Neuronal stem cell (in vitro differentiated cells): ENCODE measurements around the gene CD276.

Experiments
- DNase-seq: peaks from one replicate; pipeline ENCODE4 v3.0.0-alpha.2; 2013; ENCODE audit warnings: low spot score
- H2AFZ ChIP-seq: one replicate; pipeline ENCODE4 v1.6.1; 2013; ENCODE audit warnings: mild to moderate bottlenecking, low read length, inconsistent platforms
- H2AK5ac ChIP-seq: 2 replicates; pipeline ENCODE4 v1.6.1; 2013; ENCODE audit warnings: low read depth, mild to moderate bottlenecking, inconsistent platforms, low read length, moderate library complexity, mixed read lengths
- H2BK120ac ChIP-seq: 2 replicates; pipeline ENCODE4 v1.6.1; 2013; ENCODE audit warnings: low read depth, mild to moderate bottlenecking, inconsistent platforms, low read length, moderate library complexity, mixed read lengths
- H2BK12ac ChIP-seq: one replicate; pipeline ENCODE4 v1.6.1; 2013; ENCODE audit warnings: low read length, inconsistent platforms
- H2BK15ac ChIP-seq: 2 replicates; pipeline ENCODE4 v1.6.1; 2013; ENCODE audit warnings: mild to moderate bottlenecking, low read length, inconsistent platforms, mixed read lengths
- H2BK5ac ChIP-seq: one replicate; pipeline ENCODE4 v1.6.1; 2013; ENCODE audit warnings: inconsistent platforms, mild to moderate bottlenecking, low read length, moderate library complexity
- H3K14ac ChIP-seq: one replicate; pipeline ENCODE4 v1.6.1; 2013; ENCODE audit warnings: low read length, inconsistent platforms
- H3K18ac ChIP-seq: 2 replicates; pipeline ENCODE4 v1.6.1; 2013; ENCODE audit warnings: low read length, inconsistent platforms
- H3K23ac ChIP-seq: 2 replicates; pipeline ENCODE4 v1.6.1; 2013; ENCODE audit warnings: low read depth, mild to moderate bottlenecking, mixed read lengths, low read length, inconsistent platforms; ENCODE audit not compliant: poor library complexity
- H3K27ac ChIP-seq: replicated peaks from 3 replicates; pipeline ENCODE4 v1.5.1; 2013; ENCODE audit warnings: low read length, inconsistent platforms
- H3K27me3 ChIP-seq, 3 experiments: 2 replicates each; pipeline ENCODE4 v1.6.1; 2013; ENCODE audit warnings: low read length in 3 of 3, mild to moderate bottlenecking in 2 of 3, inconsistent platforms in 1 of 3, low read depth in 1 of 3, mixed read lengths in 1 of 3, moderate library complexity in 1 of 3; ENCODE audit not compliant: control insufficient read depth in 3 of 3, insufficient read depth in 3 of 3
- H3K36me3 ChIP-seq, 2 donors: replicated peaks in 1 of 2; 2 replicates each; pipeline ENCODE4 v1.6.1; 2013; ENCODE audit warnings: low read length in 2 of 2; ENCODE audit not compliant: control insufficient read depth in 2 of 2, insufficient read depth in 2 of 2
- H3K4ac ChIP-seq: 2 replicates; pipeline ENCODE4 v1.6.1; 2013; ENCODE audit warnings: inconsistent platforms, mild to moderate bottlenecking, low read length, moderate library complexity
- H3K4me1 ChIP-seq, 2 donors: 1 replicate in 1 of 2; 2 replicates in 1 of 2; pipeline ENCODE4 v1.6.1; 2013; ENCODE audit warnings: low read length in 2 of 2, low read depth in 1 of 2; ENCODE audit not compliant: control insufficient read depth in 2 of 2, insufficient read depth in 1 of 2
- H3K4me2 ChIP-seq: one replicate; pipeline ENCODE4 v1.6.1; 2013; ENCODE audit warnings: mild to moderate bottlenecking, low read length, inconsistent platforms; ENCODE audit not compliant: insufficient read depth, poor library complexity, severe bottlenecking
- H3K4me3 ChIP-seq, 2 donors: 2 replicates each; pipeline ENCODE4 v1.5.1; 2013; ENCODE audit warnings: low read length in 2 of 2, mild to moderate bottlenecking in 2 of 2, inconsistent platforms in 1 of 2, moderate library complexity in 1 of 2
- H3K79me1 ChIP-seq: one replicate; pipeline ENCODE4 v1.6.1; 2013; ENCODE audit warnings: low read depth, mild to moderate bottlenecking, inconsistent platforms, low read length, moderate library complexity
- H3K9ac ChIP-seq: one replicate; pipeline ENCODE4 v1.6.1; 2013; ENCODE audit warnings: mild to moderate bottlenecking, low read depth, low read length, inconsistent platforms; ENCODE audit not compliant: poor library complexity
- H3K9me3 ChIP-seq, 2 donors: replicated peaks in 1 of 2; 2 replicates each; pipeline versions ENCODE3 to v1.6.1; 2013; ENCODE audit warnings: low read length in 2 of 2, mild to moderate bottlenecking in 2 of 2, inconsistent platforms in 1 of 2, low read depth in 1 of 2, mixed read lengths in 1 of 2, moderate library complexity in 1 of 2; ENCODE audit not compliant: control insufficient read depth in 2 of 2, insufficient read depth in 1 of 2
- H4K8ac ChIP-seq: one replicate; pipeline ENCODE4 v1.6.1; 2013; ENCODE audit warnings: low read depth, mild to moderate bottlenecking, inconsistent platforms, low read length, moderate library complexity
- H4K91ac ChIP-seq: one replicate; pipeline ENCODE4 v1.6.1; 2013; ENCODE audit warnings: low read length, low read depth, mild to moderate bottlenecking, inconsistent platforms; ENCODE audit not compliant: poor library complexity
- WGBS, 2 donors: extraction: QIAGEN DNeasy Blood & Tissue Kit; methylation state at CpG; one replicate each; pipeline ENCODE4 v1.1.7; 2013; ENCODE audit warnings: missing lambda C conversion rate in 2 of 2, mixed read lengths in 1 of 2; ENCODE audit not compliant: insufficient read length in 2 of 2, insufficient replicate concordance in 1 of 2; ENCODE audit errors: extremely low coverage in 2 of 2; 5-methylcytosine and 5-hydroxymethylcytosine counted together

CD276 gene

GRCh38 chr15:73687351-73687750 lies 3.2 kb downstream of the CD276 start:
- WGBS, 2 donors: no CpG with 5 or more reads among the region's 2 CpGs
- H4K8ac ChIP-seq: no peak overlapping the region
- no peak overlapping the region for H2BK15ac ChIP-seq
- no peak overlapping the region for H3K4me3 ChIP-seq
- H3K14ac ChIP-seq: no peak overlapping the region
- no peak overlapping the region for H2BK120ac ChIP-seq
- H3K23ac ChIP-seq: no peak overlapping the region
- H3K9ac ChIP-seq: no peak overlapping the region
- H3K79me1 ChIP-seq: peaks cover 16% of the 10 kb centered on the region
- H3K4ac ChIP-seq: no peak overlapping the region
- H2BK12ac ChIP-seq: no peak overlapping the region
- H2AFZ ChIP-seq: no peak overlapping the region
- no peak overlapping the region for H2AK5ac ChIP-seq
- H3K27ac ChIP-seq: no peak overlapping the region
- H3K36me3 ChIP-seq: peaks cover 5 to 28% of the 10 kb centered on the region in 2 donors
- H3K27me3 ChIP-seq: no peaks in the 10 kb centered on the region
- H2BK5ac ChIP-seq: no peak overlapping the region
- H4K91ac ChIP-seq: no peak overlapping the region
- H3K18ac ChIP-seq: no peak overlapping the region
- peaks cover 16 to 37% of the 10 kb centered on the region in 2 donors for H3K4me1 ChIP-seq
- no peak overlapping the region for H3K4me2 ChIP-seq
- no peak for DNase-seq
- peaks cover 0 to 3% of the 10 kb centered on the region in 2 donors for H3K9me3 ChIP-seq

GRCh38 chr15:73688455-73688854 lies 4.3 kb downstream of the CD276 start:
- no peak overlapping the region for H3K4ac ChIP-seq
- peaks cover 16% of the 10 kb centered on the region for H3K79me1 ChIP-seq
- no peak overlapping the region for H3K23ac ChIP-seq
- no peak overlapping the region for H3K4me2 ChIP-seq
- no peaks in the 10 kb centered on the region for H3K27me3 ChIP-seq
- H3K4me3 ChIP-seq: no peak overlapping the region
- no peak overlapping the region for H2AK5ac ChIP-seq
- H2BK15ac ChIP-seq: no peak overlapping the region
- no peak overlapping the region for H3K14ac ChIP-seq
- H3K36me3 ChIP-seq: peaks cover 5 to 39% of the 10 kb centered on the region in 2 donors
- H3K4me1 ChIP-seq: peaks cover 16 to 36% of the 10 kb centered on the region in 2 donors
- no peak overlapping the region for H4K91ac ChIP-seq
- DNase-seq: no peak
- H2BK5ac ChIP-seq: no peak overlapping the region
- H2AFZ ChIP-seq: no peak overlapping the region
- H4K8ac ChIP-seq: no peak overlapping the region
- H3K27ac ChIP-seq: no peak overlapping the region
- H3K9ac ChIP-seq: no peak overlapping the region
- no peak overlapping the region for H3K18ac ChIP-seq
- H2BK120ac ChIP-seq: no peak overlapping the region
- peaks cover 0 to 3% of the 10 kb centered on the region in 2 donors for H3K9me3 ChIP-seq
- WGBS, 2 donors: no CpG with 5 or more reads among the region's 6 CpGs
- H2BK12ac ChIP-seq: no peak overlapping the region

DNA sequence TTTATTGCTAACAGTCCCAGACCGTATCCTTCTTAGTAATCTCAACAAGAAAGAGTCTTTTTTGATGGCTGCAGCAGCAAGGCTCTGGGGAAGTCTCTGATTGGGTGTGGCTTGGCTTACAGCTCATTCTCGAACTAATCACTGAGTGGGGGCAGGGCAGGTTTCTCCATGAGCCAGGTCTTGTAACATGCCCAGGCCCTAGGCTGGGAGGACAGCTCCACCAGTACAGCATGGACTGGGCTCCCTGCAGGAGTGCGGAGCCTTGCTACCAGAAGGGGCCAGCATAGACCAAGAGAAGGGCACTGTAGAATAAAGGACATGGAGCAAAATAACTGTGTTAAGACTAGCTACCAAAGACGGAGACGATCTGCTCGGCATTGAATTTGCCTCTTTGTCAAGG lies 7.2 kb downstream of the CD276 start:
- no CpG with 5 or more reads among the region's 6 CpGs for WGBS, 2 donors
- Histone ChIP-seq H2BK12ac (no peak overlapping the region), H3K9me3 (peaks cover 0 to 3% of the 10 kb centered on the region in 2 donors), H4K8ac (no peak overlapping the region), H3K36me3 (peaks cover 5 to 48% of the 10 kb centered on the region in 2 donors), H3K4me2 (no peak overlapping the region), H3K79me1 (peaks cover 24% of the 10 kb centered on the region), H3K4me1 (peaks cover 12 to 25% of the 10 kb centered on the region in 2 donors), H3K4ac (no peak overlapping the region), H2AK5ac (no peak overlapping the region), H4K91ac (no peak overlapping the region), H3K27me3 (no peaks in the 10 kb centered on the region), H3K27ac (no peak overlapping the region), H3K18ac (no peak overlapping the region), H3K4me3 (no peak overlapping the region), H3K14ac (no peak overlapping the region), H2AFZ (no peak overlapping the region), H3K9ac (peak overlapping the region; percentile 34), H2BK120ac (no peak overlapping the region), H2BK5ac (no peak overlapping the region), H3K23ac (no peak overlapping the region), H2BK15ac (no peak overlapping the region)
- no peak for DNase-seq

DNA sequence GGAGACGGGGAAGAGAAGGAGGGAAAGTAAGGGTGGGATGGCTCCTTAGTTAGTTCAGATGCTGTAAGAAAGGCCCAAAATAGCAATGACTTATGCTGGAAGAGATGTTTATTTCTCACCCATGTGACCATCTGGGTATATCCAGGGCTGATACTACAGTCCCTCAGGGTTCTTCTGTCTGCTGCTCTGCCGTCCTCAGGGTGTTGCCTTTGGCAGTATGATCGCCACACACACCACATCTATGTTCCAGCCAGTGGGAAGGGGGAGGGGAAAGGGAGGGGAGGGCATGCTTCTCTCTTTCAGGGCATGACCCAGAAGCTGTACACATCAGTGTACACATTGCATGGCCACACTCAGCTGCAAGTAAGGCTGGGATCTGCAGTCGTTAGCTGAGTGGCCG lies 10.2 kb downstream of the CD276 start:
- Histone ChIP-seq H3K18ac (no peak overlapping the region), H3K4me3 (no peak overlapping the region), H3K4me2 (no peak overlapping the region), H3K23ac (no peak overlapping the region), H4K8ac (no peak overlapping the region), H3K27ac (no peak overlapping the region), H3K4me1 (peaks cover 11 to 15% of the 10 kb centered on the region in 2 donors), H2BK120ac (no peak overlapping the region), H2AFZ (no peak overlapping the region), H2BK15ac (no peak overlapping the region), H3K4ac (no peak overlapping the region), H2BK12ac (no peak overlapping the region), H2BK5ac (no peak overlapping the region), H3K36me3 (peaks cover 9 to 60% of the 10 kb centered on the region in 2 donors), H3K79me1 (peaks cover 11% of the 10 kb centered on the region), H3K14ac (no peak overlapping the region), H3K27me3 (no peaks in the 10 kb centered on the region), H4K91ac (no peak overlapping the region), H2AK5ac (no peak overlapping the region), H3K9me3 (peaks cover 0 to 3% of the 10 kb centered on the region in 2 donors), H3K9ac (no peak overlapping the region)
- DNase-seq: no peak
- WGBS, 2 donors: no CpG with 5 or more reads among the region's 5 CpGs
